ENCODE results near the gene POLR2C.

The POLR2C gene

DNA sequence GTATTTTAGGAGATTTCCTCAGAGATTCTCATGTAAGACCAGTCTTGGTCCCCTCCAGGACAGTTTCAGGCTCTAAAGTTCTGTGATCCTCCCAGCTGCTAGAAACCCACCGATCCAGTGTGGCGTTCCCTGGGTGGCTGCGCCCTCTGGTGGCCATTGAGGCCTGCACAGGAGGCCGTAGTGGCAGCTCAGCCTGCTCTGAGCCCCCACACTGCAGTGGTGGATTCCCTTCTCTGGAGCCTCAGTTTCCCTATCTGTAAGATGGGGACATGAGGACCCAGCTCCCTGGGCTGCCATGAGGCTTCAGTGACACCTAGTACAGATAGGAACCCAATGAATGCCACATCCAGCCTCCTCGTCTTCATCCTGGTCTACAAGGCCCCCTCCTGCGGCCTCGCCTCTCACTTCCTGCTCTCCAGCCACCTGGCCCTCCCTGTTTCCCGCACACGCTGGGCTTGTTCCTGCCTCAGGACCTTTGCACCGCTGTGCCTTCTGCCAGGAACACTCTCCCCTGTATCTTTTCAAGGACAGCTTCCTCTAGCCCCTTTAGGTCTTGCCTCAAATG is 57.4 kb downstream of the POLR2C start:
- DNase-seq (ENCODE audit: low read depth in 2 of 2) = peak; percentile 62 to 63

Measured in stimulated activated CD8-positive, alpha-beta memory T cell treated with anti-CD3 and anti-CD28 coated beads, Interleukin-15, amount 100 ng/mL, for 48 hours (primary cell).